HG03139 (cell line): Measurements from ENCODE around the gene KLF11.

Source experiments
- ATAC-seq: cut with Tn5 transposase; IDR thresholded peaks from one replicate; pipeline ENCODE4 v1.9.1; 2021; ENCODE audit not compliant: unreplicated experiment

The KLF11 gene

DNA sequence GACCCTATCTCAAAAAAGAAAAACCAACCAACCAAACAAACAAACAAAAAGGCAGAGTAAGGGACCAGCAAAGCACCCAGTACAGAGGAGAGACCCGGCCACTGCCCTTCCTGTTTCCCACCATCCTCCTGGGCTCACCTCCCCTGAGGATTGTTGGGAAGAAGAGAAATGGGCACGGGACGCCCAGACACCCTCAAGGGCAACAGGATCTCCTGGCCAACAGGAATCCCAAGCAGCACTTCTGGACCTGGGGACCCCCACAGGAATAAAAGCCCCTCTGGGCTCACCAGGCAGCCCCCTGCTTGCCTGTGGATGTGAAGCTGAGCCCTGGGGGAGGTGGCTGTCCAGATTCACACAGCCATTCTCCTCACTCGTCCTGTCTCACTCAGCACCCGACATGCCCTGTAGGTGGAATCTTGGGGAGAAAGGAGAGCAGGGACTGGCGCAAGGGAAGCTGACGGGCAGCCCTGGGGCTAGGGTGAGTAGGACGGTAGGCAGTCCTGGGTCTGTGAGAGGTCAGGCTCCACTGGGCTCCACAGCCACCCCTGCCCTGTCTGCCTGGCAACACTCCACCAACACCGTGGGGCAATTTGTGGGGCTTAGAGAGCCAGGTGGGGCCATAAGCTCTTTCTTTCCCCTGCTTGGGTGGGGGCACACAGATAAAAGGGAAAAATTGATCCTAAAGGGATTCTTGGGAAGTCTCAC, 18.0 kb downstream of the KLF11 start:
- ATAC-seq: no peak

DNA sequence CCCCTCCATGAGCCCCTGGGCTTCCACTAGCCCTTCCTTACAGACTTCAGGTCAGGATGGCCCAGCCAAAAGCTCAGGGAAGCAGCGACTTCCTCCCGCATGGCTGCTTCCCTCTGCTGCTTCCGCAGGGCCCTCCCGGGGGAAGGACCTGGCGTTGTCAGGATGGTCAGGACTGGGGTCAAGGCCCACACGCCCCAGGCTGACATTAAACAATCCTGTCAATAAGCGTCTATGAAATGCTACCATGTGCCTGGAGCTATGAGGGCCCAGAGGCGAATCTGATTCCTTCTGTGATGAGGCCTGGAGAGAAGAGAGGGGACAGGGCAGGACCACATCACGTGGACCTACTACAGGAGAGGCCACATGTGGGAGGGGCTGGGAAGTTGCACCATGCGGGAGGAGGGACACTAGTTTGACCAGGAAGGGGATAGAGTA, 19.6 kb downstream of the KLF11 start:
- ATAC-seq: no peak

DNA sequence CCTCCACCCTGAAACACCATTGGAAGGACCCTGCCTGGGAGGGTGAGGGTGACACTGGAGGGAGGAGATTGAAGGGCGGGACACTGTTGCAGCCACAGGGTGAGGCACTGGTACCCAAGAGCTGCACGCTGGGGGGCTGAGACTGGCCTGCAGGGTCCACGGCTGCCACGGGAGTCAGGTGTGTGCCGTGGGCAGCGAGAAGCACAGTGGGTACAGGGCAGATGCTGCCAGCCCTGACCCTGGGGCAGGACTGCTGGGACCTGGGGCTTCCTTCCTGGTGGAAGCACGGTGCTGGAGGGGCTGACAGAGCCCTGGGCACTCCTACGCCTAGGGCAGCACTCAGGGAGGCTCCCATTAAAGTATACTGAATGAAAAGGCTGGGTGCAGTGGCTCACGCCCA, 20.2 kb downstream of the KLF11 start:
- no peak for ATAC-seq

GRCh38 chr2:10064932-10065772, 21.8 kb downstream of the KLF11 start:
- ATAC-seq: no peak

DNA sequence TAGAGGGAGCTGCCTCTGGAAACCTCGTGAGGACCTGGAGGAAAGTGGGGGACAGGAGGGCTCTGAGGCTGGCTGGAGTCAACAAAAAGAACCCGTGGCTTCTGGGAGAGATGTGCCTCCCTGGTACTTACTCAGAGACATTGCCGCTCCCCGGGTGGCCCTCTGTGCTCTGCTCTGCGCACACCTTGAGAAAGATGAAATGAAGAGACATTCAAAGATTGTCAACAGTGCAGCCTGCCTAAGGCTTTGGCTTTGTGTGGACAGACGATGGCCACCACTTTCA, 22.4 kb downstream of the KLF11 start:
- no peak for ATAC-seq

DNA sequence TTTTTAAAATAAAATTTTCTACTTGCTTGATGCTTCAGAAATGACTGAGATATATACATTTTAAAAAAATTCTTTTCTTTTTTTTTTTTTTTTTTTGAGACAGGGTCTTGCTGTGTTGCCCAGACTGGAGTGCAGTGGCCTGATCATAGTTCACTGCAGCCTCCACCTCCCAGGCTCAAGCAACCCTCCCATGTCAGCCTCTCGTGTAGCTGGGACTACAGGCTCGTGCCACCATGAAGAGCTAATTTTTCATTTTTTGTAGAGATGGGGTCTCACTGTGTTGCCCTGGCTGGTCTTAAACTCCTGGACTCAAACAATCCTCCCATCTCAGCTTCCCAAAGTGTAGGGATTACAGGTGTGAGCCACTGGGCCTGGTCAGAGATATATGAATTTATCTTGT, 24.0 kb downstream of the KLF11 start:
- ATAC-seq: no peak

DNA sequence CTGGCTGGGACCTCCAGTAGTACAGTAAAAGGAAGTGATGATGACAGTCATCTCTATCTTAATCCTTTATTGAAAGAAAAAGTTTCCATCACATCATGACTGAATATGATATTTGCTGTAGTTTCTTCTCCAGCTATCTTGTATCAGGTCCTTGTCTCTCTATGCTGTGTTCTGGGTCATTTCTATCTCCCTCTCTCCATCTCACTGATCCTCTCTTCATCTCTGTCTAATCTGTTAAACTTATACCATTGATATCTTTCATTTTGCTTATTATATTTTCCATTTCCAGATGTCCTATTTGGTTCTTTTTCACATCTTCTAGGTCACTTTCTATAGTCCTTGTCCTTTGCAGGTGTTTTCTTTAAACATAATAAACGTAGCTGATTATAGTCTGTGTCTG, 24.5 kb downstream of the KLF11 start:
- ATAC-seq: no peak

GRCh38 chr2:10071176-10071575, 27.8 kb downstream of the KLF11 start:
- no peak for ATAC-seq

- ATAC-seq: no peak
Measured at GRCh38 chr2:10071595-10071994, 28.2 kb downstream of the KLF11 start.

- peak; percentile 84 for ATAC-seq
Measured at GRCh38 chr2:10072656-10073480, 29.5 kb downstream of the KLF11 start.

- no peak for ATAC-seq
Measured at GRCh38 chr2:10073706-10074105, 30.4 kb downstream of the KLF11 start.

- no peak for ATAC-seq
Measured at GRCh38 chr2:10075101-10075500, 31.8 kb downstream of the KLF11 start.

DNA sequence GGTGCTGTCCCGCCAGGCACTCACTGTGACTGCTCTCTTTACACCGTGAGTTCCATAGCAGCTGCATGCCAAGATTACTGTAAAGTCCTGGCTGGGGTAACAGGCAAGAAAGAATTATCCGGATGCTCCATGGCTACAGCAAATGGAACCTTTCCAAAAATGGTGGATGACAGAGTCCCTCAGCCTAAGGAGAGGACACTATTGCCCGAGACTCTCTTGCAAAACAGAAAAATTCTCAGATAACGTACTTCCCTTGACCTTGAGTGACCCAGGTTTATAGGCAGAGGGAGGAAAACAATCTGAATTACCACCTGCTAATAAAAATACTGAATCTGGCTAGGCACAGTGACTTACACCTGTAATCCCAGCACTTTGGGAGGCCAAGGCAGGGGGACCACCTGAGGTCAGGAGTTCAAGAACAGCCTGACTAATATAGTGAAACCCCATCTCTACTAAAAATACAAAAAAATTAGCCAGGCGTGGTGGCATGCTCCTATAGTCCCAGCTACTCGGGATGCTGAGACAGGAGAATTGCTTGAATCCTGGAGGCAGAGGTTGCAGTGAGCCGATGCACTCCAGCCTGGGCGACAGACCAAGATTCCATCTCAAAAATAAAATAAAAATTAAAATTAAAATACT, 32.3 kb downstream of the KLF11 start:
- no peak for ATAC-seq

GRCh38 chr2:10076511-10076910, 33.2 kb downstream of the KLF11 start:
- ATAC-seq: no peak

DNA sequence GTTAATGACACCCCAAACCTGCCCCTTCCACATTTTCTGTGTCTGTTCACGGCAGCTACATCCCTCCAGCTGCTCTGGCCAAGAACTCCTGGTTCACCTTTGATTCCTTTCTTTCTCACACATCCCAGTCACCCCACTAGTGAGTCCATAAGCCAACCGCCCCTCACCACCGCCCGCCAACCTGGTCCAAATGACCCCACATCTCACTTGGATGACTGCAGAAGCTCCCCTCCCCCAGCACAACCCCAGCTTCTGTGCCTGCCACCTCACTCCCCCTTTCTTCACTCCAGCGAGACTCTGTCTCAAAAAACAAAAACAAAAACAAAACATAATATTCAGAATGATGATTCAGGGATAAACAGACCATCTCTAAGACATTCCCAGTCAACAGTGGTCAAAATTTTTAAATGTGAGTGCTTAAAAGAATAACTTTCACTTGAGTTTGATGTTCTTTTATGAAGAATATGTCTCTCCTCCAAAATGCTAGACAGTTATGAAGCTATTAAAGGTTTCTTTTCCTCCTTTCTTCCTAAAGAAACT, 33.7 kb downstream of the KLF11 start:
- no peak for ATAC-seq

- ATAC-seq: no peak
Measured at GRCh38 chr2:10078001-10078400, 34.7 kb downstream of the KLF11 start.

- no peak for ATAC-seq
Measured at GRCh38 chr2:10078704-10079265, 35.4 kb downstream of the KLF11 start.

- peak; percentile 26 for ATAC-seq
Measured at GRCh38 chr2:10079266-10079869, 36.0 kb downstream of the KLF11 start.

DNA sequence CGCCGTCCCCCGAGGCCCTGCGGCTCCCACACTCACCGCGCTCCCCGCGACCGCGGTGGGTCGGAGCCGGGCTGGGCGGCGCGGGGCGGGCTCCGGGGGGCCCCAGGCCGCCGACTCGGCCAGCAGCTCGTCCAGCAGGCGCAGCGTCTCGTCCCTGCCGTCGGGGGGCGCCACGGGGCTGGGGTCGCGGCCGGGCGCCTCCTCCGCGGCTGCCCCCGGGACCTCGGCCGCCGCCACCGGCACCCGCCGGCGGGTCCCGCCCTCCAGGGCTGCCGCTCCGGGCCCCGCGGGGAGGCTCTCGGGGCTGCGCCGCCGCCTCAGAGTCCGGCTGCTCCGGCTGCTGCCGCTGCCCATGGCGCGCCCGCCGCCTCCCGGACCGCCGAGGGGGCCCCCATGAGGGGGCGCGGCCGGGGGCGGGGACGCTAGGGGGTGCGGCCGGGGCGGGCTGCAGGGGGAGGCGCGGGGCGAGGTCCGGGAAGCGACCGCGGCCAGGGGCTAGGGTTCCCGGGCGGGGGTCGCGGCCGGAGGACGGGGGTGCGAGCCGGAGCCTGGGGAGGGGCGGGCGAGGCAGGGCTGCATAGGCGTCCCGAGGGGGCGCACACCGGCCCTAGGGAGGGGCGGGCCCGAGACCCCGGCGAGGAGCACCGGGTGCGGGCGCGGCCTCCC, 36.7 kb downstream of the KLF11 start, which contains the start of gene CYS1:
TSS of gene CYS1 (minus strand) at position 542 of the 666 bp plus-strand sequence. CDS start at position 354, 188 bp downstream.
- peak; percentile 26 for ATAC-seq
